ENCODE measurements around the gene RNF31.

Gene RNF31

DNA sequence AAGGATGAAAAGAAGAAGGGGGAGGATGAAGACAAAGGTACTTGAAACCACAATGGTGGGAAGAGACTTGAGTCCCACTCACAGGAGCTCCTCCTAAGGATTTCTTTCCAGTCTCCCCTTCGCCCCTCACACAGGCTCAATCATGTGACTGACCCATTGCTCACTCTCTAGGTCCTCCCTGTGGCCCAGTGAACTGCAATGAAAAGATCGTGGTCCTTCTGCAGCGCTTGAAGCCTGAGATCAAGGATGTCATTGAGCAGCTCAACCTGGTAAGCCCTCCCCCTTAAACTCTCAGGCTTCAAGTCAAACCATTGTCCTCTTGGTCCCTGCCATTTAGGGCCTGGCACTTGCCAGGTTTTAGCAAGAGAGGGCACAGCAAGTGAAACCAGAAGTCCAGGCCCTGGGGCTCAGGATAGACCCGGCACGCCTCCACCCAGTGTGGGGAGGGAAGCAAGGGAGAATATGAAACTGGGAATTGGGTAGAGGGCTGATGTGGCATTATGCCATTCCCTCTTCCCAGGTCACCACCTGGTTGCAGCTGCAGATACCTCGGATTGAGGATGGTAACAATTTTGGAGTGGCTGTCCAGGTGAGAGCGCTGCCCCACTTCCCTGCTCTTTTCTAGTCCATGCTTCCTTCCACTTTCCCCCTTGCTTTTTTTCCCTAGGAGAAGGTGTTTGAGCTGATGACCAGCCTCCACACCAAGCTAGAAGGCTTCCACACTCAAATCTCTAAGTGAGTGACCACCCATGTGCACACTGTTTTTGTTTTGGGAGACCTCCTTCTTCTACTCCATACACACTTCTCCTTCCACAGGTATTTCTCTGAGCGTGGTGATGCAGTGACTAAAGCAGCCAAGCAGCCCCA, 9.5 kb upstream of the RNF31 start:
- DNase-seq (ENCODE audit: low read depth), result no peak

DNA sequence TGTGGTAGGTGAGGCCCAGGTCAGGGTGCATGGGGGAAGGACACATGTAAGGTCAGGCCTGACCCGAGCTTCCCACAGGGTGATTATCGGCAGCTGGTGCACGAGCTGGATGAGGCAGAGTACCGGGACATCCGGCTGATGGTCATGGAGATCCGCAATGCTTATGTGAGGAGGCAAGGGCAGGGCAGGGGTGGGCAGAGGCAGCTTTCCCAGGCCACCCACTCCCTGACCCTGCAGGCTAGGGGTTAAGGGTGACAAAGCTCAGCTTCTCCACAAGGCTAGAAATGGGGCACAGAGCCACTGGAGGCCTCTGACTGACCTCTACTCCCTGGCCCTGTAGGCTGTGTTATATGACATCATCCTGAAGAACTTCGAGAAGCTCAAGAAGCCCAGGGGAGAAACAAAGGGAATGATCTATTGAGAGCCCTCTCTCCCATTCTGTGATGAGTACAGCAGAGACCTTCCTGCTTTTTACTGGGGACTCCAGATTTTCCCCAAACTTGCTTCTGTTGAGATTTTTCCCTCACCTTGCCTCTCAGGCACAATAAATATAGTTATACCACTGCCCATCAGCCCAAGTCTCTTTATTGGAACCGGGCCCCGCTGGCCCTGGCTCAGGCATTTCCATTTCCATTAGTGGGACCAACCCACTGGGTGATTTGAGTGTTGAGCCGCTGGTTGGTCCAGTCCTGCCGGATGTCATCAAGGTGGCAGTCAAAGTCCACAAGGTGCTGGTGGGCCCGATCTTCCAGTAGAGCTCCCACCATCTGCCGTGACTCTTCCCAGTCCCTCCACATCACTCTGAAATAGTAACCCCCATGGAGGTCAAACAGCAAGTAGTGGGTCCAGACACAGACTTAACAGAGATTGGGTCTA, 8.7 kb upstream of the RNF31 start:
- DNase-seq (ENCODE audit: low read depth), result no peak

DNA sequence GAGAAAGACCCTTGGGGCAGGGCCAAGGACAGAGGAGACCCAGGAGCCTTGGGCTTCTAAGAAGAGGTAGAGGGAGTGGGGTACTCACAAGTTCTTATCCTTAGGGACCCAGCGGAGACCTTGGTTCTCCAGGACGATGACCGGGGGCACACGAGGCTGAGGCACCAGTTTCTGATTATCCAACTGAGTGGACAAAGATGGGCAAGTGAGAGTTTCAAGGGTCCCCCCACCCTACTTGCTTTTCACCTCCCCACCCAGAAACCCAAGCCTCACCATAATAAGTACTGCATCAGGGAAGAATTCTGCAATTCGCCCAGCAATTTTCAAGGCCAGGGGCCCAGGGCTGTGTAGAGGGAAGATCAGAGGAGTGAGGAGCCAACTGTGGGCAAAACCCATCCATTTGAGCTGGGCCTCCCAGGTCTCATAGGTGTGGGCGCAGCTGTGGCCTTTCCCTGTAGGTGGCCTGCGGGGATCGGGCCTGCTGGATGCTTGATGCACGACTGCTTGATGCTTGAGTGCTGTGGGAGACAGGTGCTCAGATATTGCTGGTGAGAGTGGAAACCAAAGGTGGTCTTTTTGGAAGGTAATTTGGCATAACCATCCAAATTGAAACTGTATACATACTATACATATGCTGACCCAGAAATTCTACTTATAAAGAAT, 7.9 kb upstream of the RNF31 start:
- DNase-seq (ENCODE audit: low read depth), result no peak

DNA sequence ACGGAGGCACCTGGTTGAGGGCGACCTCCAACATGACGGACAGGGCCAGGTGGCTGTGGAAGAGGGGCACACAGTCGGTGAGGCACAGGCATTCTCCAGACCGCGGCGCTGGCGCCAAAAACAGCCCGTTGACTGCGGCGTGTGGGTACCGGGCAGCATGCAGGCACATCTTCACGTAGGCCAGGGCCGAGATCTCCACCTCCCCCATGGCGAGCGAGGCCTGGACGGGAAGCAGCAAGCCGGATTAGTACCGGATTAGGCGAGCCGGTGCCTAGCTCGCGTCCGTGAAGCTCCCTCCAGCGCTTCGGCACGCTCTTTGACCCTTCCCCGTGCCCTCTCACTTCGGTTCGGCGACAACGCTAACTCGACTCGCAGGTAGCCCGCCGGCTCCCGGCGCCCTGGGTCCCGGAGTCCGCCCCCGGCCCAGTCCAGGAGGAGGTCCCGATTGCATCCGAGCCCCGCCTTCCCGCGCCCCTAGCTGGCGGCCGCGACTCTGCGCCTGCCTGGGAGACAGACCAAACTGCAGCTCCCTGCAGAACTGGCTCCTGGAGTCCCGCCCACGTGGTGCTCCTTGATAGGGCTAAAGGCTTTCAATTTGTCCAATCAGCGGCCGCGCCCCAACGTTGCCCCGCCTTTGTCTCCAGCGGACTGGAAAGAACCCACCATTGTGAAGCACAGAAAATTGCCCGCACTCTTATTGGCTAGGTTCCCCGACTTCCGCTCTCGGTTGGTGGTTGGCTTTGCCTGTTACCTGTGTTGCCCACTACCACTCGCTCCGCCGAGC, 6.0 kb upstream of the RNF31 start, which contains the start of gene EMC9:
TSS of gene EMC9 (minus strand) at position 495 of the 784 bp plus-strand sequence. CDS start at position 208, 287 bp downstream.
- DNase-seq (ENCODE audit: low read depth), result peak; percentile 100

DNA sequence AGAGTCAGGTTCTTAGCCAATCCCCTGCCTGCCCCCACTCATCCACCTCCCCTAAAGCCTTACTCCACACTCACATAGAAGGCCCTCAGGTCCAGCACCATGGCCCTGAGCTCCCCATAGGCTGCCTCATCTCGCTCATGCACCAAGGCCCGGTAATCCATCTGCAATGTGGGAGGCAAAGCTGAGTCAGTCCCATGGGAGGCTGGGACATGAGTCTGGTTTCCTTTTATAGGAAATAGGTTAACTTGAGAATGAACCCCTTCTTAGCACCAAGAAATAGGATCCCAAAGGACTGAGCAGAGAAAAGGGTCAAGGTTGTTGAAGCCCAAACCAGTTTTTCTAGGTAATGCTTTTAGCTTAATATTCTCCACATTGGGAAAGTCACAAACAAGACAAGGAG, 3.8 kb upstream of the RNF31 start:
- peak; percentile 54 for DNase-seq (ENCODE audit: low read depth)

DNA sequence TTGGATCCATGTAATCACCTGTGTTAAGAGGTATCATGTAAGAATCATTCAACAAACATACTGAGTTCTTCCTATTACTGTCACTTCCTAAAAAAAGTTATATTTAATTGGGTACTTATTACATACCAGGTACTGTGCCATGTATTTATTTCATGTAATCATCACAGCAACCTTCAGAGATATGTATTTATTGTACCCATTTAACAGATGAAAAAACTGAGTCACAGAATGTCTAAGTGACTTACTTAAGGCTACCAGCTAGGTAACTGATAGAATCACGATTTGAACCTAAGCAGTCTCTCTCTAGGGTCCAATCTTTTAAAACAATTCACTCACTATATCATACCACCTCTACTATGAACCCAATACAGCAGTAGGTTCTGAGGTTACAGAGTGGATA, 2.8 kb upstream of the RNF31 start:
- DNase-seq (ENCODE audit: low read depth), result no peak

DNA sequence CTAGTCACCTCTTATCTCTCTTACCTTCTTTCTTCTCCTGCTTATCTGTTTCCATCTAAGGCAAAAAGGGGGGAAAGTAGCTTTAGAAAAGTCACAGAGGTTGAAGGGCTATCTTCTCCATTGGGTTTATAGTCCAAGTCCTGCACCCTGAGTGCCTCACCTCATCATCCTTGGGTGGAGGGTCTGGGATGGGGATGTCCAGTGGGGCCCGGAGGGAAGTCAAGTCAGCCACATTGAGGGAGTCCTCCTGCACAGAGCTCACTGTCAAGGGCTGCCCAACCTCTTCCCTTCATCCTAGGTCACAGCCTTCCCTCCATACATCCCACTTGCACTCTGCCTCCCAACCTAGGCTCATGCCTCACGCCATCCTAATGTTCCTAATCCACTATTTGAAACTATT, 2.1 kb upstream of the RNF31 start:
- DNase-seq (ENCODE audit: low read depth), result no peak

DNA sequence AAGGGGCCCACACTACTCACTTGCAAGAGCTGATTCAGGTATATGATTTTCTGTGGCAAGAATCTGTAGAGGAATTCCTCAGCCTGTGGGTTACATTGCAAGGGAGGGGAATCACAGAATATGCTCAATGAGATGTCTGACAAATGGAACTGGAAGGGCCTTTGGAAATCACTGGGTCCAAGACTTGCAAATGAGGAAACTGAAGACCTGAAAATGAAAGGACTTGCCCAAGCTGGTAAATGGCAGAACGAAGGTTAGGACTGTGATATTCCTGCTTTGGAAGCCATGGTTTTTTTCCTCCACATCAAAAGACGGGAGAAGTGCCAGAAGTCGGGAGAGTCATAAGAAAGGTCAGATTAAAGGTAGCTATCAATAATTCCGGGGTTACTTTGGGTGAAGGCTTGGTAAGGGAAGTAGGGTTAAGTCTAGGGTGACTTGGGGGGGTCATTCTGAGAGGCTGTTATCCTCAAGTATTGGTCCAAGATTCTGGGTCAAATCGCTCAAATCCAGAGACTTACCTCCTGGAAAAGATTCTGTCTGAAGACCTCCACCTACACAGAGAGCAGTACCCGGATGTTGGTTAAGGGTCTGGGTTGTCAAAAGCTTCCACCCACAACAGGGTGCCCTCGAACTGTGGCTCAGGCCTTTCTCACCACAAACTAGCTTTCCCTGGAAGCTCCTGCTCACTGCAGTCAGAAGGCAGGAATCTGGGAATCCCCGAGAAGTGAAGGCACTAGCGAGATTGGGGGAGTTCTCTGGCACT, 1.4 kb upstream of the RNF31 start:
- peak; percentile 44 for DNase-seq (ENCODE audit: low read depth)

DNA sequence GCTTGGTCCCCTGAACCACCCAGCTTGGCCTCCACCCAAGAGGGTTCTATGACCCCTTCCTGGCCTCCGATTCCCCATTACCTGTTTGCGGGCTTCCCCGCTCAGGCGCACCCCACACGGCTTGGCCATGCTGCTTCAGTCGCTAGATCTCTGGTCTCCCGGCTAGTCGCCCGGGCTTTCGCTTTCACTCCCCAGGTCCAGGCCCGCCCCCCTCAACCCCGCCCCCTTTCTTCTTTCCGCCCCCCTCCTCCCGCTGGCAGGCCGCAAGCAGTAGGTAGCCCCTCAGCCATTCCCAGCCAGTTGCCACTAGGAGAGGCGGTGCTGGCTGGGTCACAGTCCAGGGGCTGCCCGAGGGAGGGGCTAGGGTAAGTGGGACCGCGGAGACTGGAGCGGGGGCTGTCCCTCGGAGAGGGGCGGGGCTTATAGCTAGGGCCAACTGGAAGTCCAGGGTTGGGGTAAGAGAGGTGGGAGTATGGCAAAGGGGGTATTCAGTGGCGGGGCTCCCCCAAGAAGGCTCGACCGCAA, 783 bp upstream of the RNF31 start, which contains the start of gene PSME2:
TSS of gene PSME2 (minus strand) at position 158 of the 525 bp plus-strand sequence. CDS start at position 129, 29 bp downstream.
- DNase-seq (ENCODE audit: low read depth), result peak; percentile 97

DNA sequence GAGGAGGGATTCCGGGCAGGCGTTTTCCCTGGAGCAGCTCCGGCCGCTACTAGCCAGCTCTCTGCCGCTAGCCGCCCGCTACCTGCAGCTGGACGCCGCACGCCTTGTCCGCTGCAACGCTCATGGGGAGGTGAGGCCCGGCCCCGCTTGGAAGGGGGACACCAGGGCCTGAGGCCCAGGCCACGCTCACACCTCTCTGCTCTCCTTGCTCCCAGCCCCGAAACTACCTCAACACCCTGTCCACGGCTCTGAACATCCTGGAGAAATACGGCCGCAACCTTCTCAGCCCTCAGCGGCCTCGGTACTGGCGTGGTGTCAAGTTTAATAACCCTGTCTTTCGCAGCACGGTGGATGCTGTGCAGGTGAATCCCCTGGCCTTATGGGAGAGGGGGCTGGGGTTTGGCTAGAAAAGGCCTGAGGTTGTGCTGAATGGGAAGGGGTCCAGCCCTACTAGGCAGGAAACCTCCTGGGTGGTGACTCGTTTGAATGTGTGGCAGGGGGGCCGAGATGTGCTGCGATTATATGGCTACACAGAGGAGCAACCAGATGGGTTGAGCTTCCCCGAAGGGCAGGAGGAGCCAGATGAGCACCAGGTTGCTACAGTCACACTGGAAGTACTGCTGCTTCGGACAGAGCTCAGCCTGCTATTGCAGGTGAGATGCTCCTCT, 597 bp downstream of the RNF31 start:
- DNase-seq (ENCODE audit: low read depth), result peak; percentile 23

DNA sequence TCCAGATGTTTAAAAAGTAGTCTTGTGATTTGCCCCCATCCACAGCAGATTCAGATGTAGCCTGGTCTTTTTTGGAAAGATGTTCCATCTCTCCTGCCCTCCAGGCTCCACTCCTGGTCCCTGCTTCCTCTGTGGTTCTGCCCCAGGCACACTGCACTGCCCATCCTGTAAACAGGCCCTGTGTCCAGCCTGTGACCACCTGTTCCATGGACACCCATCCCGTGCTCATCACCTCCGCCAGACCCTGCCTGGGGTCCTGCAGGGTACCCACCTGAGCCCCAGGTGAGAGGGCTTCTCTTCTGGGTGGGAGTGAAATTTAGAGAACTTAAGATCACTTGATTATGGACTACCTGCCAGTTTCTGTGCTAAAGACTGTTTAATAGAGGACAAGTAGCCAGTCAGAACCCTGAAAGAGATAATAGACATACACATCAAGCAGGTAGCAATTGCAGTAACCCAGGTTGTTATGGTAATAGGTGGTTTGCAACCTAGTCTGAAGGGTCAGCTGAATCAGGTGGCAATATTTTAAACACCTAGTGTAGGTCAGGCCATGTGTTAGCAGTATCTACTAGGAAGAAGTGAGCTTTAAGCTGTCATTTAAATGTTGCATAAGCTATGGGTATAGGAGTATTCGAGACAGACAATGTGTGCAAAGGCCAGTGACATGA, 2.1 kb downstream of the RNF31 start:
- DNase-seq (ENCODE audit: low read depth), result no peak

DNA sequence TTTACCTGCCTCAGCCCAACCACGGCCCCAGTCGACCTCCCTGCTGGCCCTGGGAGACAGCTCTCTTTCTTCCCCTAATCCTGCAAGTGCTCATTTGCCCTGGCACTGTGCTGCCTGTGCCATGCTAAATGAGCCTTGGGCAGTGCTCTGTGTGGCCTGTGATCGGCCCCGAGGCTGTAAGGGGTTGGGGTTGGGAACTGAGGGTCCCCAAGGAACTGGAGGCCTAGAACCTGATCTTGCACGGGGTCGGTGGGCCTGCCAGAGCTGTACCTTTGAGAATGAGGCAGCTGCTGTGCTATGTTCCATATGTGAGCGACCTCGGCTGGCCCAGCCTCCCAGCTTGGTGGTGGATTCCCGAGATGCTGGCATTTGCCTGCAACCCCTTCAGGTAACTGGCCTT, 2.8 kb downstream of the RNF31 start:
- DNase-seq (ENCODE audit: low read depth), result no peak

DNA sequence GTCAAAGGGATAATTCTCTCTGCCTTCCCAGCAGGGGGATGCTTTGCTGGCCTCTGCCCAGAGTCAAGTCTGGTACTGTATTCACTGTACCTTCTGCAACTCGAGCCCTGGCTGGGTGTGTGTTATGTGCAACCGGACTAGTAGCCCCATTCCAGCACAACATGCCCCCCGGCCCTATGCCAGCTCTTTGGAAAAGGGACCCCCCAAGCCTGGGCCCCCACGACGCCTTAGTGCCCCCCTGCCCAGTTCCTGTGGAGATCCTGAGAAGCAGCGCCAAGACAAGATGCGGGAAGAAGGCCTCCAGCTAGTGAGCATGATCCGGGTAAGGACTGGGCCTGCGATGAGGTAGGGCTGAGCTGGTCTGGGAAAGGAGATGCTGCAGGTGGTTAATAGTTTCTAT, 3.3 kb downstream of the RNF31 start:
- DNase-seq (ENCODE audit: low read depth), result no peak

DNA sequence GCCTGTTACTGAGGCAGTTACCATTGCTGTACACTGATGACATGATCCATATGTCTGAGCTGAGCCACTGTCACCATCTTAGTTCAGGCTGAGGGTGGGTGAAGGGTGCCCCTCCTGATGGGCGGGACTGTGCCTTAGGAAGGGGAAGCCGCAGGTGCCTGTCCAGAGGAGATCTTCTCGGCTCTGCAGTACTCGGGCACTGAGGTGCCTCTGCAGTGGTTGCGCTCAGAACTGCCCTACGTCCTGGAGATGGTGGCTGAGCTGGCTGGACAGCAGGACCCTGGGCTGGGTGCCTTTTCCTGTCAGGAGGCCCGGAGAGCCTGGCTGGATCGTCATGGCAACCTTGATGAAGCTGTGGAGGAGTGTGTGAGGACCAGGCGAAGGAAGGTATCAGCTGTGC, 3.7 kb downstream of the RNF31 start:
- DNase-seq (ENCODE audit: low read depth), result no peak

DNA sequence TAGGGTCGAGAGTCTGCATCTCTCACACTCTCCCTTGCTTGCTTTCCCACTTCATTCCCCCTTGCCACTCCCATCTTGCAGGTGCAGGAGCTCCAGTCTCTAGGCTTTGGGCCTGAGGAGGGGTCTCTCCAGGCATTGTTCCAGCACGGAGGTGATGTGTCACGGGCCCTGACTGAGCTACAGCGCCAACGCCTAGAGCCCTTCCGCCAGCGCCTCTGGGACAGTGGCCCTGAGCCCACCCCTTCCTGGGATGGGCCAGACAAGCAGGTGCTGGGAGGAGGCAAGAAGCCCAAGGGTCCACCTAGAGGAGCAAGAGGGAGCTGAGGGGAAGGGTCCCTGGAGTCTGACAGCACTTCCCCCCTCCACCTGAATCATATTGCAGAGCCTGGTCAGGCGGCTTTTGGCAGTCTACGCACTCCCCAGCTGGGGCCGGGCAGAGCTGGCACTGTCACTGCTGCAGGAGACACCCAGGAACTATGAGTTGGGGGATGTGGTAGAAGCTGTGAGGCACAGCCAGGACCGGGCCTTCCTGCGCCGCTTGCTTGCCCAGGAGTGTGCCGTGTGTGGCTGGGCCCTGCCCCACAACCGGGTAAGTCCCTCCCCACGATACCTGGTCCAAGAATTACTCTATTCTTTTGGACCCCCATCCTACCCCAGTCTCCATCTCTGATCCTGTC, 4.2 kb downstream of the RNF31 start:
- no peak for DNase-seq (ENCODE audit: low read depth)

DNA sequence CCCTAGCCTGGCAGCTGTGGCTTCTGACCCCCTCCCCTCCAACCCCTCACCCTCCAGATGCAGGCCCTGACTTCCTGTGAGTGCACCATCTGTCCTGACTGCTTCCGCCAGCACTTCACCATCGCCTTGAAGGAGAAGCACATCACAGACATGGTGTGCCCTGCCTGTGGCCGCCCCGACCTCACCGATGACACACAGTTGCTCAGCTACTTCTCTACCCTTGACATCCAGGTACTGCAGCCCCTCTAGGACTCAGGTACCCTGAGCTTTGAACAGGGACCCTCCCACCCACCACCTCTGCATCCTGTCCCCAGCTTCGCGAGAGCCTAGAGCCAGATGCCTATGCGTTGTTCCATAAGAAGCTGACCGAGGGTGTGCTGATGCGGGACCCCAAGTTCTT, 7.8 kb downstream of the RNF31 start:
- no peak for DNase-seq (ENCODE audit: low read depth)

DNA sequence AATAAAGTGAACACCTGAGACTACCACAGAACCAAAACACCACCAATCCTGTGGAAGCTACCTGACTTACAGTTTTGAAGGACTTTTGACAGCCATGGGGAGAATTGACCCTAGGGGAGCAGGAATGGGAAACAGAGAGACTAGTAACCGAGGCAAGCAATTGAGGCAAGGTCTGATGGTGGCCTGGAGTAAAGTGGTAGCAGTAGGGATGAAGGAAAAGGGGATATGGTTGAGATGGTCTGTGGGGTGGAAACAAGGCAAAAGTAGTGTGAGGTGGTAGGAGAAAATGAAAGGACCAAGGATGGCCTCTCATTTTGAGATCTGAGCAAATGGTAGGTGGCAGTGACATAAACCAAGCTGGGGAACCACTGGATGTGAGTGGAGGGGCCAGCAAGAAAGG, 9.5 kb downstream of the RNF31 start:
- no peak for DNase-seq (ENCODE audit: low read depth)

DNA sequence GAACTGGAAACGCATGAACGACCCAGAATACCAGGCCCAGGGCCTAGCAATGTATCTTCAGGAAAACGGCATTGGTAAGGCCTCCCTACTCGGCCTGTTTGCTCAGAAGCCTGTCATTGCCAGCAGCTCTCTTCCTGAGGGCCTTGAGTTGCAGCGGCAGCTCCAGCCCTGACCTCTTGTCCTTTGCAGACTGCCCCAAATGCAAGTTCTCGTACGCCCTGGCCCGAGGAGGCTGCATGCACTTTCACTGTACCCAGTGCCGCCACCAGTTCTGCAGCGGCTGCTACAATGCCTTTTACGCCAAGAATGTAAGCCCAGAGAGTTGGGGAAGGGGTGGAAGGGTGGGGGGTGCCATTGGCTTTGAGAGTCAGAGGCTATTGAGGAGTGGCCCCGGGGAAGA, 10.0 kb downstream of the RNF31 start:
- no peak for DNase-seq (ENCODE audit: low read depth)
